ENCODE results near the gene KCNF1. TPM values are rescaled to one million over a fixed set of nuclear protein-coding genes. Genes with fewer than 3 reads are reported as not detected.

The KCNF1 gene
- total and polyA plus RNA-seq, 10 of the 15 experiments (the other 5 are each of a cell fraction or from before 2014, with no cell fraction given): not detected

GRCh38 chr2:10919771-10920621, 8.3 kb downstream of the KCNF1 start (continued):
- TF ChIP-seq CTCF (IDR thresholded peaks at IDR 0.05 in 2 of 3, conservative IDR thresholded peaks at IDR 0.05 in 1 of 3; ENCODE audit: control insufficient read depth in 2 of 3, extremely low read depth in 1 of 3, insufficient read depth in 1 of 3, low read depth in 3 of 3, low read length in 3 of 3): no peak
- TF ChIP-seq ATF7 (IDR thresholded peaks at IDR 0.05; ENCODE audit: low read depth): no peak
- no peak for TF ChIP-seq FOS (IDR thresholded peaks at IDR 0.05; ENCODE audit: borderline replicate concordance, extremely low read depth, insufficient read length)
- TF ChIP-seq RUNX3 (IDR thresholded peaks at IDR 0.05; ENCODE audit: low read length): no peak
- no peak for TF ChIP-seq KAT2A (conservative IDR thresholded peaks at IDR 0.05; ENCODE audit: control insufficient read depth, low read depth, low read length)
- TF ChIP-seq PML (IDR thresholded peaks at IDR 0.05; ENCODE audit: low read length): no peak

DNA sequence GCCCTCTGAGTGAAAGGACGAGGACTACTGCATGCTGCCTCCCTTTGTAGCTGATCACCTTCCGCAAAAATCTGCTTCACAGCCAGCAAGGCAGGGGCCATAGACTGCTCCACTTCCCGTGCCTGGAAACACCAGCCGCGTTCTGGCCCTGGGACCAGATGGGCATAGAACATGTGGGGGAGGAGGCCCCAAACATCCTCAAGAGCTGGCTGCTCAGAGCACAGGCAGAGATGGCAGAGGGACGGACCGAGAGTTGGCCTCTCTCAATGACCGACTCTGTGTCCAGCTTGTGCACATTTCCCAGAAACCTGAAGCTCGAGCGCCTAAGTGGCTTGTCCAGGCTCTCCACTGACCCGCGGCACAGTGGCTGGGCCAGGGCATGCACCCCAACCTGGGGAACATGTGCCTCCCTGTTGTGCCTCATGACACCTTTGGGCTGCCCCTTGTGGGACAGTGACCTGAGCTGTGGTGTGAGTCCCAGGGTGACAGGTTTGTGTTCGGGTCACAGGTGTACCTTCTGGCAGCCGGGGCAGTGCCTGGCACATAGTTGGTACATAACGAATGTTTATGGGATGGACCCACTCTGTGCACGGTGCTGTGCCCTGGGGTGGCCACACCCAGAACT, 9.1 kb downstream of the KCNF1 start:
- no TSS peak for BruUV-seq (replicated peaks)
- ChIA-PET RAD21 (ENCODE audit: unreplicated experiment) (no interaction called here), CTCF (no interaction called here), POLR2A (no interaction called here), SMC1A (ENCODE audit: uncharacterized antibody, unreplicated experiment) (no interaction called here)
- ATAC-seq: no peak
- no peak overlapping the region for H3K4me2 ChIP-seq (ENCODE audit: control insufficient read depth, insufficient read depth)
- H3K36me3 ChIP-seq (ENCODE audit: control insufficient read depth in 2 of 2, insufficient read depth in 2 of 2, low read length in 1 of 2): no peaks in the 10 kb centered on the region
- intact Hi-C loops (cut with micrococcal nuclease; ENCODE audit: unreplicated experiment): no loop called here
- in situ Hi-C loops (cut with MboI): no loop called here
- no peaks in the 10 kb centered on the region for H3K79me2 ChIP-seq (ENCODE audit: control insufficient read depth, insufficient read depth, low read length)
- no peak for DNase-seq (ENCODE audit: low read depth, low spot score)
- H3K27ac ChIP-seq (ENCODE audit: control insufficient read depth, insufficient read depth): no peak overlapping the region
- H3K4me3 ChIP-seq: no peak overlapping the region
- no peaks in the 10 kb centered on the region for H3K4me1 ChIP-seq (ENCODE audit: control insufficient read depth, insufficient read depth, low read length)
- 40% methylated on average over 16 of the region's 16 CpGs for WGBS (ENCODE audit: insufficient coverage, insufficient replicate concordance, low lambda C conversion rate, missing lambda C conversion rate)
- no peak for TF ChIP-seq RELB (IDR thresholded peaks at IDR 0.05; ENCODE audit: low read depth)
- no peak for TF ChIP-seq YBX1 (IDR thresholded peaks at IDR 0.05)
- TF ChIP-seq CTCF (IDR thresholded peaks at IDR 0.05 in 2 of 3, conservative IDR thresholded peaks at IDR 0.05 in 1 of 3; ENCODE audit: control insufficient read depth in 2 of 3, extremely low read depth in 1 of 3, insufficient read depth in 1 of 3, low read depth in 3 of 3, low read length in 3 of 3): no peak
- no peak for TF ChIP-seq SRF (IDR thresholded peaks at IDR 0.05; ENCODE audit: low read depth in 2 of 2, low read length in 2 of 2)
- TF ChIP-seq ZSCAN29 (IDR thresholded peaks at IDR 0.05): no peak
- H2AFZ ChIP-seq (ENCODE audit: control insufficient read depth, low read depth, low read length): no peak overlapping the region
- no peaks in the 10 kb centered on the region for H4K20me1 ChIP-seq (ENCODE audit: control insufficient read depth, insufficient read depth)
- H3K27me3 ChIP-seq (replicated peaks in 1 of 2; ENCODE audit: control insufficient read depth in 2 of 2, insufficient read depth in 2 of 2, low read length in 1 of 2): no peaks in the 10 kb centered on the region; a peak in 2 of 4 replicates
- no peaks in the 10 kb centered on the region for H3K9me3 ChIP-seq (replicated peaks; ENCODE audit: control insufficient read depth, insufficient read depth, low read length)
- H3K9ac ChIP-seq (ENCODE audit: control insufficient read depth, insufficient read depth, low read length): no peak overlapping the region
- FAIRE-seq: no peak
